Right ventricle myocardium inferior (tissue), 1 donor: Measurements from ENCODE around the gene SGPL1. TPM values are rescaled to one million over a fixed set of nuclear protein-coding genes. Genes with fewer than 3 reads are reported as not detected.

Source experiments
- ATAC-seq: fragments of 200-7000 bp; cut with Tn5 transposase; one replicate; pipeline ENCODE4 v1.9.1; 2020; ENCODE audit warnings: mild to moderate bottlenecking, moderate library complexity
- DNase-seq: peaks from one replicate; pipeline ENCODE4 v3.0.0; 2021; ENCODE audit errors: missing footprints
- intact Hi-C: fragments of 100-400 bp; cut with DNase I; formaldehyde crosslinking; loops from one replicate; pipeline ENCODE4 v1.11.0; 2022
- total RNA-seq: library from RNA; stranded (reverse); fragmentation: NEBNext Ultra II Directional; extraction: Animal tissue kit (Norgen Biotek cat#: 25700); gene quantifications from one replicate; pipeline ENCODE4 v1.2.1, GENCODE V29; 2021
- donor health status: DM: no; HTN: yes; CAD: no; lungs with severe emphysema.

Gene SGPL1
- total RNA-seq, 1 donor from 2014 or later = 13.1 TPM

DNA sequence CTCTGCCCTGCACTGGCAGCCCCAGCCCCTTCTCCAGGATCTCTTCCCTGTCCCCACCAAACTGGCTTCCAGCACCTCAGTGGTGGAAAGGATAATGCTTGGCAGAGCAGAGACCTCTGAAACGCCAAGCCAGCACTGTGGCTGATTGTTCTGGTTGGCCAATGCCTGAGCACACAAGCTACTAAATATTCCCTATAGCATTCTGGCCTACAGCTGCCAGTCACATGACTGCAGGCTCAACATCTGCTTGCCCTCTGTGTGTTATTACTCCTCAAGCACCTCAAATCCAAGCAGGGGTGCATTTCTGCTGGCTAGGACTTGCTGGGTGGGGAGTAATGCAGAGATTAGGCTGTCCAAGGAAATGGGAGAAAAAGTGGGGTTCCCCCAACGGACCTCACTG lies 36.7 kb upstream of the SGPL1 start:
- intact Hi-C loops = no loop called here
- DNase-seq (no peak), ATAC-seq (peak; percentile 43)

DNA sequence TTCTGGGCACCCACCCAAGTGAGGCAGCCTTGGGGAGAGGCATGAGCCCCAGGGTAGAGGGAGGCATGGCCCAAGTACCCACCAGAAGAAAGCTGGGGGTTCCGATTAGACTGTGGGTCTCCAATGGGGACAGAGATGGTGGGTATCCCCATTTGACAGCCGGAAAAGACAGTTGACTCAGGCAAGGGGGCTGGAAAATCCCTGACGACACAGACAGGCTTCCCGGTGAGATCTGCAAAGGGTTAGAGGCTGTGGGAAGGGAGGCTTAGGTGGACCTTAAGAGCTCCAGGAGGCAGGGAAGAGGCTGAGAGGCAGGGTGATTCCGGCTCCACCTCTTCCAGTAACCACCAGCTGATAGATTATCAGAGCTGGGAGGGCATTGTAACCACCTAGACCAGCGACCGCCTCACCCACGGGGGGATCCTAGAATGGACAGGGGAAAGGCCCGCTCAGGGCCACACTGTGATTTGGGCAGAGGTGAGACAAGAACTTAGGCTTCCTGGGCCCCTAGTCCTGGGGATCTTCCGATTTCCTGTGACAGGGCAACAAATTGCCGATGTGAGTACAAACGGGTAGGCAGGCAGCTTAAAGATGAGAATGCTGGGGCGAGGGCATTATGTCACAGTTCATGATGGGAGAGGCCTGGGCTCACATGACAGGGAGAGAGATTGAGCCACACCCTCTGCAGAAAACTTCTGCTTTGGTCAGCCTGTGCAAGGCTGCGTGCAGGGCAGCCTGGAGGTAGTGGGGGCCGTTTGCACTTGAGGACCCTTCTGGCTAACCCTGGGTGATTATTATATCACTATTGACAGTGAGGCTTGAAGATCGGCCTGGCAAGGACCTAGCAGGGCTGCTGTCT lies 36.0 kb upstream of the SGPL1 start:
- DNase-seq (no peak), ATAC-seq (peak; percentile 38)
- intact Hi-C loops = no loop called here

DNA sequence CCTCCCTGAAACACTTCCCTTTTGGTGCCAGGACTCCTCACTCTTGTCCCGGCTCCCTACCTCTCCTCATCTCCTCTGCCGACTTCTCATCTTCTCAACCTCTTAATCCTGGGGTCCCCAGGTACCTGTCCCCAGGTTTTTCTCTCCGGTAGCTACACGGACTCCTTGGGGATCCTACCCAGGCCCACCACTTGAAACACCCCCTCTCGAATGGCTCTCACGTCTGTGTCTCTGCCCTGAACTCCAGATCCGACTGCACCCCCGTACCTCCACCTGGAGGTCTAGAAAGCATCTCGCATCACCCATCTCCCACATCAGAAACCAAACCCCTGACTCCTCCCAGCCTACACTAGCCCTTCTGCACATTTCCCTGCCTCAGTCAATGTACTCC lies 35.4 kb upstream of the SGPL1 start:
- intact Hi-C loops = no loop called here
- no peak for ATAC-seq
- no peak for DNase-seq

DNA sequence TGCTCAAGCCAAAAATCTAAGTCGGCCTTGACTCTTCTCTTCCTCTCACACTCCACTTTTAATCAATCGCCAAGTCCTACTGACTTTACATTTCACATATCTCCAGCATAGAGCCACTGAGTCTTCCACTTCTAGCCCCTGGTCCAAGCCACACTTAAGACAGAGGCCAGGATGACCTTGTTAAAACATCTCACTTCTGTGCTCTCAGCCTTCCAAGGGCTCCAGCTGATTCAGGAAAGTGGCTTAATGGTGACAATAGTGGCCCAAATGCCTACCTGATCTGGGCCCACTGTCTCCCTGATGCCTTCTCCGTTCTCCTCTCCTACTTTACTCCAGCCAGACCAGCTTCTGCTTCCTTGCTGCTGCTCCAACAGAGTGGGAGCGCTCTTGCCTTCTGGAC lies 35.0 kb upstream of the SGPL1 start:
- ATAC-seq (no peak), DNase-seq (no peak)
- intact Hi-C loops = no loop called here

DNA sequence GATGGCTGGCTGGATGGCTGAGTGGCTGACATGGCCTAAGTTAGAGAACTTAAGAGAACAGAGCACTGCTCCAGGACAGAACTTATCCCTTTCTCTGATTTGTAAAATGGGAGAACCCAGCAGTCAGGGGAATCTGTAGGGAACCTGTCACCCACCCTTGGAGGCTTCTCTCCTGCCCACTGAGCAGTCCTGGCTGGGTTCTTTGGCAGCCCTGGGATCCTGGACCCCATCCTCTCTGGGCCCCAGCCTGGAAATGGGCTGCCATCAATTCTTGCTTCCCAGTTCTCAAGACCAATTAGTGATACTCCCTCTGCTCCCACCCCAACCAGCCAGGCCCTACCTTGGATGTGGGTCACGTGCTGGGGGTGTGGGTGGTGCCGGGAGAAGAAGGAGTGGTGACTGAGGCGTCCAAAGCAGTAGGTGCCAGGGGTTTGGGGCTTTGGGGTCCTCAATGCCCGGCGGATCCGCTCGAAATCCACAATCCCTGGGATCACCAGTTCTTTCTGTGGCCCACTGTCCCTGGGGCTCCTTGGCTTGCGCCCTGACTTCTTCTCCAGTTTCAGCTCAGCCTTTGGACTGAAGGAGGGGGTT lies 34.2 kb upstream of the SGPL1 start:
- ATAC-seq (no peak), DNase-seq (no peak)
- intact Hi-C loops = no loop called here

DNA sequence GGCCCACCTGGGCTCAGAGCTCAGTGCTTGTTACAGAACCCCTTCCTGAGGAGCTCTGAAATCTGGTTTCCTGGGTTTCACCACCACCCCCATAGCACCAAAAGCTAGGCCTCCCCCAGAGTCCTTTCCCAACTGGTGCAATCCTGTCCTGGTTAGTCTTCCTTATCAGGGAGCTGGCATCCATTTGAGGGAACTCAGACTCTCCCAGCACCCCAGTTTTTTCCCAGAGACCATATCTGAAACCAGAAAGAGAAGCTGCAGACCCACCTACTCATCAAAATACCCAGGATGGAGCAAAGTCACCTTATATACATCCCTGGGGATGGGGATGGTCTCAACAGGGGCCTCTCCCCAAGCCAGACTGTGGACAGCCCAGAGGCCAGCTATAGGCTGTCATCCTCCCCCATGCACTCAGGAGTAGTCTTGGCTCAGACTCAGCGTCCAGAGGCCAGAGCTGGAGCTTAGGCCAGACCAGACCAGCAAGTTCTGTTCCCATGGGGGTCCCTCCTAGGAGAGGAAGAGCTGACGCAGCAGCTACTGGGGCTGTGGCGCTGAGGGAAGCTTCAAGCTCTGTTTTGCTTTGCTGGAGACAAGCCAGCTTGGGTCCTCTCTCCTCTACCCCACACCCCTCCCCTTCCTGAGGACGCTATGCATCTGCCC lies 33.5 kb upstream of the SGPL1 start:
- no peak for DNase-seq
- ATAC-seq = peak; percentile 64
- intact Hi-C loops = no loop called here

DNA sequence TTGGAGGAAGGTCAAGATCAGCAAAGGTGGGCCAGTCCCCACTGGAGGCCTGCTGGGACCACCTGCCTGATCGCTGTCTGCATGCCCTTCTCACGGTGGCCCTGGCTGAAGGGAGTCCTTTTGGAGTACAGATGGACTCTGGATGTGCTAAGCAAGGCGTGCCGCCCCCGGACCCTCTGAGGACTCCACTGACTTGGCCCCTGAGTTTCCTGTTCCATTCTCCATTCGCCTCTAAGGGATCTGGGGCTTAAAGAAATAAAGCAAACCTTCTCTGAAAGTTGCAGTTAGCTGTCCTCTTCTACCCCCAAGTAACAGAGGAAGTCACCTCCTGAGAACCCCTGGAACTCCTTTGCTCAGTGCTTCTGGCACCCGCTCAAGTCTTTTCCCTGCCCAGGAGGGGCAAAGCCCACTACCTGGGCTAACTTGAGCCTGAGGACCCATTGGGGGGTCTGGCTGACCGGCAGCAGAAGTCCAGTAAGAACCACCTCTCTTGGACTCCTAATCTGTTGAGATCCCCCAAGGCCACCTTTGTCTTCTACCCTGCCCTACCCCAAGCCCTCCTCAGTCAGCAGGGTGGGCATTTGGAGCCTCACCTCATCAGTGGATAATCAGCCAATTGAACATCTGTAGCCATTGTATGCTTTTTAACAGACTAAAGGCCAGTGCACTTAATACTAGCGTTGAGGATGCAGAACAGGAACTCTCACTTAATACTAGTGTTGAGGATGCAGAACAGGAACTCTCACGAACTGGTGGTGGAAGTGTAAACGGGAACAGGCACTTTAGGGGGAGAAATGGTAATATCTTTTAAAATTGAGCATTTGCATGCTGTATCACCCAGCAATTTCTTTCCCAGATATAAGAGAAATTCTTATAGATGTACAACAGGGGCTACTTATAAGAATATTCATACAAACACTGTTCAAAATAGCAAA lies 32.7 kb upstream of the SGPL1 start:
- DNase-seq (no peak), ATAC-seq (peak; percentile 9)
- intact Hi-C loops = no loop called here

DNA sequence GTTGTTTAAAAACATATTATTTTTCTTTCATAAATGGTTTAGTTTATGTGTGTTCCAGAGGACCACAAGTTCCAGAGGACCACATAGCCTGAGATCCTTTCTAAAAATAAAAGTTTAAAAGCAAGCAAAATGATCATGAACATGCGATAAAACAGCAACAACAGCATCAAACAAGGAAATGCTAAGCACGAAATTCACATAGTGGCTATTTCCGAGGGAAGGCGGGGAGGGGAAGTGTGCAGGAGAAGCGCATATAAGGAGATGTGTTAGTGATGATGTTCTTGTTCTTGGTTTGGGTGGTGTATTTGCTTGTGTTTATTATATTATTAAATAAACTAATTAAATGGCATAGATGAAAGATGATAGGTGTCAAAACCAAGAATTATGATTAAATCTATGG lies 31.7 kb upstream of the SGPL1 start:
- intact Hi-C loops = no loop called here
- ATAC-seq = no peak
- DNase-seq = no peak

DNA sequence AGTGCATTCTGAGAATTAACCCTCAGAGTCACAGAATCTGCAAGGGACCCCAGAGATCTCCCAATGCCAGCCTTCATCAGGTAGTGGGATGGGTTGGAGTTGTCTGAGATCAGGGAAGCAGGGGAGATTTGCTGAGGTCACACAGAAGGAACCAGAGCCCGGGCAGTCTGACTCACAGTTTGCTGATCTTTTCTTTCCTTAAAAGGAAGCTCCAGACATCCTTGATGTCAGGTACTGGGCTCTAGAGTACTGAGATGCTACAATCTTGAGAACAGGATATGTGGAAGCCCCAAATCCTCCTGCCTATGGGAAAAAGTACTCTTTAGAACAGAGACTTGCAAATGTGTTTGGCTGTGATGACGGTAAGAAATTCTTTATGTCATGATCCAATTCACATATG lies 31.3 kb upstream of the SGPL1 start:
- no peak for DNase-seq
- no peak for ATAC-seq
- intact Hi-C loops = no loop called here

DNA sequence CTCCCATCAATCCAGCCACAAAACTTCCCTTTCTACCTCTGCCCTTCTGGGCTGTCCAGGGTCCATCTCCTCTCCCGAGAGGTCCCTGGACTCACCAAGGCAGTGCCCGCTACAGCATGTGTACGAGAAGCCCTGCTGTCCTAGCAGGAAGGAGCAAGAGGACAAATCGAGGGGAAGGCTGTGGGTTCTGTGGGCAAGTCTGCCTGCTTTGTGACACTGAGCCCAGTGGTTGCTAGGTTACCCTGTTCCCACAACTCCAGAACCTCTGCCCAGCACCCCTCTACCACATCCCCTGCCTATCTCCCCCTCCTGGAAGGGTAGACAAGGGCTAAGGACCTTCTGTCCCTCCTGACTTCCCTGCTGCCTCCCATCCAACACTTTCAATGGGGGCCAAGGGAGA lies 30.6 kb upstream of the SGPL1 start, which contains the start of gene TBATA:
Gene TBATA, minus strand, starts transcription at position 188 of the 400 bp plus-strand sequence. CDS start 1,998 bp downstream, outside the sequence.
- intact Hi-C loops = no loop called here
- no peak for ATAC-seq
- no peak for DNase-seq

DNA sequence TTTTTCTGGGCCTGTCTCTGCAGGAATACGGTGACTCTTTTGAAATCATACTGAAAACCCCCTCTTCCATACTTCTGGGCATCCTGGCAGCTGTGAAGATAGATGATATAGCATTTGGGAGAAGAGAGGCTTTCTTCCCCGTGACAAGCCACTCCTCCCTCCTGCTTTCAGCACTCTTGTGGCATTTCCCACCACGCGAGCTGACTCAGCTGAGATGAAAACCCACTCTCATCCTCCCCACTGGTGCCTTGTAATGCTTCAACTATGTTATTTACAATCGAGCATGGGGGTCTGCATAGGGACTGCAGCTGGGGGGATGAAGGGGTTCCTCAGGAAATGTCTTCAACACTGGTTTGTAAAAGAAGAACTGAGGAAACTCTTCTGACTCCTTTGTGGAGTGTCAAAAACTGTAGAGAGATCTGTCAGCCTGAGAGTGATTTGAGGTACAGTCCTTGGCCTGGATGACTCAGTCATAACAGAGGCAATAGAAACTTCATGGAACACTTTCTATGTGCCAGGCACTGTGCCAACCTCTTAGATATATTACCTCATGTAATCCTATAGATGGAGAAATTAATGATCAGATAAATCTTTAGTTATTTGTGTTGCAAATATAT lies 28.8 kb upstream of the SGPL1 start:
- DNase-seq (no peak), ATAC-seq (no peak)
- intact Hi-C loops = no loop called here

DNA sequence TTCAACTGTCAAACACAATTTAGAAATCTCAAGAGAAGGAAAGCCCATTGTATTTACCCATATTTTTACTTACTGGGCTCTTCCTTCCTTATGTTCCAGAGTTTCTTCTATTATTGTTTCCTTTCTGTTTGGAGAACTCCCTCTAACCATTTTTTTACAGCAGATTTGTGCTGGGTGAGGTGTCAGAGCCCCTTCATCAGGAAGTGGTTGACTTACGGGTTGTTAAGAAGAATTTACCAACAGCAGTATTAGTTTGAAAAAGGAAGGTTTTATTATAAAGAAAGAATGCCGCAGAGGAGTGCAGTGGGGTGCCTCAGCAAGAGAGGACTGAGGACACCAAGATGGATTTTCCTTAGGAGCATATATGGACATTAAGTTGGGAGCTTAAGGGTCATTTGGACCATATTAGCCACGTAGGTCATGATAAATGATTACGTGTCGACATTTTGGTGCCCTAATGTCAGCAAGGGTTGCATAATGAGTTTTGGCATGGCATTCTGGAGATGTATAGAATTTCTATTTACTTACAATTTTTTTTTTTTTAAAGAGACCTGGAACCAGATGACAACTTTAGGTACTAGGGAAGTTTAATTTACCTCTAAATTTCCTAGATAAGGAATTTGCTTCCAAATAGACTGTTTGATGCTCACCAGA lies 24.2 kb upstream of the SGPL1 start:
- intact Hi-C loops = no loop called here
- DNase-seq (no peak), ATAC-seq (no peak)

DNA sequence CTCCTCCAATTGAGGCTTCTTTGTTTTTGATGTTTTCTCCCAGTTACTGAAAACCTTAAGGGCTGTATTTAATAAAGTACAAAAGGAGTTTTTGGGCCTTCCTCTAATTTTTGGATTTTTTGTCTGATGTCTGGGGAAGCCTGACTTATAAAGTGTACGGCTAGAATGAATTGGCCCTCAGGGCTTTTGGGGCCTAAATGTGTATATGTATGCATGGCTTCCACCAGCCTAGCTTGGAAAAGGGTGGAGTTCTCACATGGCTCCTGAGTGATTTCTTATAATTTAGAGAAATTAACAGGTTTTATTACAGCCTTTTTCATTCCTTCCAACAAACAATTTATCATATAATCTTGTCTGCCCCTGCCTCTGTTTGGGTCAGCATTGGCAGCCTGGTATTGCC lies 20.1 kb upstream of the SGPL1 start:
- ATAC-seq (no peak), DNase-seq (no peak)
- intact Hi-C loops = no loop called here

DNA sequence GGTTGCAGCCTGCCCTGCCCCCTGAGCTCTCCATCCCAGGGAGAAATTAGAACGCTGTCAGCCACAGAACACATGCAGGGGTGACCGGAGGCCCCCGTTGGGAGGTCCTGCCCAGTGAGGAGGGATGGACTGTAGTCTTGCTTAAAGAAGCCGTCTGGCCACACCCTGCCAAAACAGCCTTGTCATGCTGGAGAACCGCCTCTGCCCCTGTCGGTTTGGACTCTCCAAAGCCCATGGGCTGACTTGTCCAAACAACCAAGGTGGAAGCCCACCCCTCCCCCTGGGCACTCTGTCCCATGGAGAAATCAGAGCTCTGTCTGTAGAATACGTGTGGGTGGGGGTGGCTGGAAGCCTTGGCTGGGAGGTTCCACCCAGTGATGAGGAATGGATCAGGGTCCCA lies 17.9 kb upstream of the SGPL1 start:
- no peak for ATAC-seq
- peak; percentile 17 for DNase-seq
- intact Hi-C loops = no loop called here

DNA sequence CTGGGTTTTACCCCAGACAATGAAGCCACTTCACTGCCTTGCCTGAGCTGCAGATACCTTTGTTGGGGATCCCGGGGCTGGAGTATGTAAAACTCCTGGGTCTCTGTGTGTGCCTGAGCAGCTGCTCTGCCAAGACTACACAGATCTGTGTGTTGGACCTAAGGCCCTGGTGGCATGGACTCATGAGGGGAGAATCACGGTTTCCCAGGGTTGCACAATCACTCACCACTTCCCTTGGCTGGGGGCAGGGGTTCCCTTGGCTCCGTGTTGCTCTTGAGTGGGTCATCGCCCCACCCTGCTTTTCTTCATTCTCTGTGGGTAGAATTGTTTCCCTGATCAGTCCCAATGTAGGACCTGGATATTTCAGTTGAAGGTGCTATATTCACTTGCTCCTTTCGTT lies 16.6 kb upstream of the SGPL1 start:
- intact Hi-C loops = no loop called here
- peak; percentile 46 for DNase-seq
- ATAC-seq = no peak

DNA sequence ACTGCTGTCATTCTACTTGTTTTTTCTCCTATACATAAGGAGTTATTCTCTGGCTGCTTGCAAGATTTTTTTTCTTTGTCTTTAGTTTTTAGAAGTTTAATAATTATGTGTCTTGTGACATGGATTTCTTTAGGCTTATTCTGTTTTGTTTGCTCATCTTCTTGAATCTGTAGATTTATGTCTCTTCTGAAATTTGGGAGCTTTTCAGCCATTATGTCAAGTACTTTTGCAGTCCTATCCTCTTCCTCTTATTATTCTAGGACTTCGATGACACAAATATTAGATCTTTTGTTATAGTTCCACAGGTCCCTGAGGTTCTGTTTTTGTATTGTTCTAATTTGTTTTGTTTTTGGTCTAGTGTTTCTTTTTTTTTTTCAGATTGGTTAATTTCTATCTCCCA lies 13.9 kb upstream of the SGPL1 start:
- DNase-seq (no peak), ATAC-seq (no peak)
- intact Hi-C loops = no loop called here

DNA sequence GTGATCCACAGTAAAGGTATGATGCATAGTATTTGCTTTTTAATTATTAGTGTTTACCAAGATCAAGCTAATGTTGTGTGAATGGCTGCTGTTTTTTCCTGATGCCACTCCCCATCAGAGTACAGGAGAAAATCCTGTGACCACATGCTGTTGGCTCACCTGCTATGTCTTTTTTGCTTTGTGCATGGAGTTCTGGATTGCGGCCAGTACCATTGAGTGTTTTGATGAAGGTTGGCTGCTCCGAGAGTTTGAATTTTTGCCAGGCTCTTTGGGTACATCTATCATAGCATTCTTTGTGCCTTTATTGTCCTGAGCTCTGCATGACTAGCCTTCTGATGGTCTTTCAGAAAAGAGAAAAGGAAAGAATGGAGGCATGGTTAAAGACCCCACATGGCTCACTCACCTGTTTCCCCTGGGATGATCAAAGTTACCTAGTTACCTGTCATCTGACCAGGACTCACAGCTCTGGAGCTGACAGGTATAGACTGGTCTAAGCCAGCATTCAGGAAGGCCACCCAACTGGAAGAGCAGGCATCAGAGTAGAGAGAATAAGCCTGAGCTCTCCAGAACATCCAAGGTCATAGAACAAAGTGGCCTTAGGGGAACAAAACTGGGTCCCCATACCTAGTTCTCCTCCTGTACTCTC lies 11.8 kb upstream of the SGPL1 start:
- DNase-seq (no peak), ATAC-seq (peak; percentile 48)
- intact Hi-C loops = no loop called here

DNA sequence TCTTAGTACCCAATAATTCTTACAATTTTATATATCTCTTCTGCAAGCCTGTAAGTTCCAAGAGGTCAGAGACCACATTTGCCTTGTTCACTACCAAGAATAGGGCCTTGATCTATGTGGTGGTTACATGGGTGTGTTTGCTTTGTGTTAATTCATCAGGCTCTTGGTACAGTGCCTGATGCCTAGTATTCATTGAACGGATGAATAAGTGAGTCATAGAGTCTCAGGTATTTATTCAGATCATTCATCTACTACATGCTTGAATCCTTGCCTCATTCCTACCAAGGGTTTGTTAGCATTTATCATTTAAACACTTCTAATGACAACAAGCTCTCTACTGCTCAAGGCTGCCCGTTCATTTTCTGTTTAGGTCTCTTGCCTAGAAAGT lies 11.3 kb upstream of the SGPL1 start:
- DNase-seq = no peak
- no peak for ATAC-seq
- intact Hi-C loops = no loop called here
